NCI-H526 (cell line): ENCODE data around the gene KNL1.
"Not testable (repeated sequence)": the region's sequence is repeated elsewhere in the genome, so short reads cannot be mapped to it uniquely, and the experiment has no call there.

Experiments used
- DNase-seq, 2 experiments: peaks; one replicate each; lab custom pipeline; 2025; lab: John Stamatoyannopoulos, UW

Gene KNL1, protein sequence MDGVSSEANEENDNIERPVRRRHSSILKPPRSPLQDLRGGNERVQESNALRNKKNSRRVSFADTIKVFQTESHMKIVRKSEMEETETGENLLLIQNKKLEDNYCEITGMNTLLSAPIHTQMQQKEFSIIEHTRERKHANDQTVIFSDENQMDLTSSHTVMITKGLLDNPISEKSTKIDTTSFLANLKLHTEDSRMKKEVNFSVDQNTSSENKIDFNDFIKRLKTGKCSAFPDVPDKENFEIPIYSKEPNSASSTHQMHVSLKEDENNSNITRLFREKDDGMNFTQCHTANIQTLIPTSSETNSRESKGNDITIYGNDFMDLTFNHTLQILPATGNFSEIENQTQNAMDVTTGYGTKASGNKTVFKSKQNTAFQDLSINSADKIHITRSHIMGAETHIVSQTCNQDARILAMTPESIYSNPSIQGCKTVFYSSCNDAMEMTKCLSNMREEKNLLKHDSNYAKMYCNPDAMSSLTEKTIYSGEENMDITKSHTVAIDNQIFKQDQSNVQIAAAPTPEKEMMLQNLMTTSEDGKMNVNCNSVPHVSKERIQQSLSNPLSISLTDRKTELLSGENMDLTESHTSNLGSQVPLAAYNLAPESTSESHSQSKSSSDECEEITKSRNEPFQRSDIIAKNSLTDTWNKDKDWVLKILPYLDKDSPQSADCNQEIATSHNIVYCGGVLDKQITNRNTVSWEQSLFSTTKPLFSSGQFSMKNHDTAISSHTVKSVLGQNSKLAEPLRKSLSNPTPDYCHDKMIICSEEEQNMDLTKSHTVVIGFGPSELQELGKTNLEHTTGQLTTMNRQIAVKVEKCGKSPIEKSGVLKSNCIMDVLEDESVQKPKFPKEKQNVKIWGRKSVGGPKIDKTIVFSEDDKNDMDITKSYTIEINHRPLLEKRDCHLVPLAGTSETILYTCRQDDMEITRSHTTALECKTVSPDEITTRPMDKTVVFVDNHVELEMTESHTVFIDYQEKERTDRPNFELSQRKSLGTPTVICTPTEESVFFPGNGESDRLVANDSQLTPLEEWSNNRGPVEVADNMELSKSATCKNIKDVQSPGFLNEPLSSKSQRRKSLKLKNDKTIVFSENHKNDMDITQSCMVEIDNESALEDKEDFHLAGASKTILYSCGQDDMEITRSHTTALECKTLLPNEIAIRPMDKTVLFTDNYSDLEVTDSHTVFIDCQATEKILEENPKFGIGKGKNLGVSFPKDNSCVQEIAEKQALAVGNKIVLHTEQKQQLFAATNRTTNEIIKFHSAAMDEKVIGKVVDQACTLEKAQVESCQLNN (N-terminal part only)

GRCh38 chr15:40593588-40594428 lies at the start of gene KNL1:
KNL1 (plus strand) TSS chr15:40594249; CDS start chr15:40602932, 8,683 bp downstream.
- peak; percentile 96 for DNase-seq

DNA sequence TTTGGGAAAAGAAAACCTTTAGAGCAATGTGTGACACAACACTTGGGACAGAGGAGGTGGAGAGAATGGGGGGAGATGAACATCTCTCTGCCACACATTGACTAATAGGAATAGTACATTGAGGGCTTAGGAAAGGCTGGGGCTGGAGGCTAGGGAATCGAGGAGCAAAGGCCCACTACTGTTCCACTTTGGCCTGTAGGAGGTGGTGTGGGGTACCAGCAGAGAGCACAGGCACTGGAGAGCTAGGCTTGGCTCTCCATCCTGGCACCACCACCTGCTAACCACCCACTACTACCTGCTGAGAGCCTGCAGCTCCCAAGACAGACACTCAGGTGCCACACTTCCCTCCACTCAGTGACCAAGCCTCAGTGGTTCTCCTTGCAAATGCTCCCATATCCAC lies 48.6 kb upstream of the KNL1 start:
- no peak for DNase-seq

DNA sequence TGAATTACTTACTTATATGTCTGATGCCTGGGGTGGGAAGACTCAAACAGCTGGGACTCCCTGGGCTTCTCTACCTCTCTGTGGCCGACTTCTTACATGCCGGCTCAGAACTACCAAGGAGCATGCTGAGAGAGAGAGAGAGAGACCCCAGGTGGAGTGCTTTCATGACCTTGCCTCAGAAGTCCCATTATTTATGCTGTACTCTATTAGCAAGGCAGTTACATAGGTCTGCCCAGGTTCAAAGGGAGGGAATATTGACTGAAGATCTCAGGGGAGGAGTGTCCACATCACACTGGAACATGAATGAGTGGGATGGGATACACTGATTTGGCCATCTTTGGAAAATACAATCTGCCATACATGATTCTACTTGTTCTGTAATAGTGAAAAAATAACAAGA lies 45.4 kb upstream of the KNL1 start:
- no peak for DNase-seq

- no peak for DNase-seq
Measured at GRCh38 chr15:40549894-40550293, 44.2 kb upstream of the KNL1 start.

GRCh38 chr15:40550341-40551037 lies 43.6 kb upstream of the KNL1 start:
- DNase-seq, result no peak

DNA sequence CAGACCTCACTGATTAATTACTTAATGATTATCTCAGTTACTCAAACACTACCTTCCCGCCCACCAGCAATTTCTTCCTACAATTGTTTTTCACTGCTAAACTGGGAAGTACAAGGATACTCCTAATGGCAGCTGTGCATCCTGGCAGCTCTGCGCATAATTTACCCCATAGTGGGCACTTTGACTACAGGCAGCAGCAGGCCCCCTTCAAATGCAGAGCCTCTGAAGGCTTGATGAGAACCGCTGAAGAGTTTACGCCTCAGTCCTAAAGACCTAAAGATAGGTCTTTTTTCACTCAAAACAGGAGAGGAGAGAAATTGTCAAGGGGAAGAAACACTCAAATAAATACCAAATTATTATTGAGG lies 39.9 kb upstream of the KNL1 start:
- no peak for DNase-seq

- DNase-seq, result no peak
Measured at GRCh38 chr15:40555876-40556275, 38.2 kb upstream of the KNL1 start.

- DNase-seq, result no peak
Measured at GRCh38 chr15:40558952-40559742, 34.9 kb upstream of the KNL1 start.

GRCh38 chr15:40562691-40563090 lies 31.4 kb upstream of the KNL1 start:
- no peak for DNase-seq

- no peak for DNase-seq
Measured at GRCh38 chr15:40563426-40563825, 30.6 kb upstream of the KNL1 start.

DNA sequence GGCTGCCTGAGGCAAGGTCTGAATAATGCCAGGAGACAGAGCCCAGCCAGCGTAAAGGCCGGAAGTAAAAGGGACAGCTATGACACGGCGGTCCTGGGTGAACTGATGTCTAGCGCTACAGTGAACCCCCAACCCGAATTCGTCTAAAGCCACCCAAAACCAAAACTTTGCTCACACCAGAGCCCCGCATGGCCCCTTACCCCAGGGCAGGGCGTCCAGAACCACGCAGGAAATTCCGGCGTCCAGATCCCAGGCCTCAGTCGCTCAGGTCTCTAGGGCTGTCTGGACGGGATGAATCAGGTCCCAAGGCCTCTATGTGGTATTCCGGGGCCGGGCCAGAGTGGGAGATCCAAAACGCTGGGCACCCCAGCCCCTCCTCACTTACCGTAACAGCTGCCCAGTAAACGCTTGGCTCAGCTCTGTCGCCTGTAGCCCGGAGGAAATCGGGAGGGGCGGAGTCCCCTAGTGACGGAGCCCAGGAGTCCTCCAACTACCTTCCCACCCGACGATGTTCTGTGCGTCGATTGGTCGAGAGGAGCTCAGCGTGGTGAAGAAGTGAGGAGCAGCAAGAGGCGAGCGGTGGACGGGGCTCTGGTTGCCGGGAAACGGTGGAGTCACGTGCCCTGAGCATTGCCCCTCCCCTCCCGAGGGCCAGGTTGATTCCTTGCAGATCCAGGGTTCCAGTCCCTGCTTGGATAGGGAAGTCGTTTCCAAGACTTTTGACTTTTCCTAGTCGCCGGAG lies 29.3 kb upstream of the KNL1 start, which contains the start of gene CCDC32:
Gene CCDC32 (minus strand): TSS at position 452 of the 742 bp plus-strand sequence. CDS start 2,027 bp downstream, outside the sequence.
- peak; percentile 98 to 99 for DNase-seq

GRCh38 chr15:40565333-40566238 lies 28.5 kb upstream of the KNL1 start:
- DNase-seq, result no peak

DNA sequence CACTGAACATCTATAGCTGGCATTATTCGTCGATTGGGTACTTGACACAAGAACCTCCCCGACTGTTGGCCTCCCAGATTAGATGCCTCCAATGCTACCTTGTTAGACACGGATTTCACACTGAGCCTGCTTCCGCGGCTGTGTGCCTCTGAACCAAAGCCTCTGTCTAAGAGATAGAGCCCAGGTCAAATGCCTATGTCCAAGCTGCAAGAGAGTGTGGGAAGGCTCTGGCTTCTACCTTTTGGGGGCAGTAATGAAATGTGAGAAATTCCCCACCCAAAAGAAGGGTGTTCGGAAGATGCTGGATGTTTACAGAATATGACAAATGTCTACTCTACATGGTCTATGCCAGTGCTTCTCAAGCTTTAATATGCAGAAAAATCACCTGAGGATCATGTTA lies 26.9 kb upstream of the KNL1 start:
- peak; percentile 26 to 43 for DNase-seq

GRCh38 chr15:40569129-40569953 lies 24.7 kb upstream of the KNL1 start, which contains the start of gene RPUSD2:
RPUSD2 (plus strand) TSS chr15:40569299; CDS start chr15:40569338, 39 bp downstream.
- peak; percentile 82 to 96 for DNase-seq

GRCh38 chr15:40575113-40575512 lies 18.9 kb upstream of the KNL1 start:
- no peak for DNase-seq

- not testable (repeated sequence) for DNase-seq
Measured at GRCh38 chr15:40576914-40577313, 17.1 kb upstream of the KNL1 start.

DNA sequence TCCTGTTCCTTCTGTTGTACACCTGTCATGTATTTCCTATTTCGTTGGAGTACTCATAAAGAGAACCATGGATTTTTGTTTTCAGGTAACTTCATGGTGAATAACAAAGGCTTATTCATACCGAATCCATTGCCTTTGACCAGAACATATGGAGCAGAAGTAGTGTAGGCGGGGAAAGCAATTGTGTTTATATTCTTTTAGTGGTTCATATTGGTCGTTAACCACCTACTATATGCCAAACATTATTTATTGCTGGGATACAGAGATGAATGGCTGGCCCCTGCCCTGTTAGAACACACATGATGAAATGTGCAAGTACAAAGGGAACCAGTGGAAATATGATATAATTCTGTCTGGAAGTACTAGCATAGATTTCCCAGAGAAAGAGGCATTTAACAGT lies 15.2 kb upstream of the KNL1 start:
- DNase-seq, result no peak
